Measurements from ENCODE around the gene CLSTN3.

The CLSTN3 gene

GRCh38 chr12:7160183-7160582, 30.0 kb downstream of the CLSTN3 start:
- no peak overlapping the region for H3K4me3 ChIP-seq (ENCODE audit: control insufficient read depth, low read depth, low read length)
- DNase-seq (ENCODE audit: low read depth), result no peak
- TF ChIP-seq, protein P1, sequence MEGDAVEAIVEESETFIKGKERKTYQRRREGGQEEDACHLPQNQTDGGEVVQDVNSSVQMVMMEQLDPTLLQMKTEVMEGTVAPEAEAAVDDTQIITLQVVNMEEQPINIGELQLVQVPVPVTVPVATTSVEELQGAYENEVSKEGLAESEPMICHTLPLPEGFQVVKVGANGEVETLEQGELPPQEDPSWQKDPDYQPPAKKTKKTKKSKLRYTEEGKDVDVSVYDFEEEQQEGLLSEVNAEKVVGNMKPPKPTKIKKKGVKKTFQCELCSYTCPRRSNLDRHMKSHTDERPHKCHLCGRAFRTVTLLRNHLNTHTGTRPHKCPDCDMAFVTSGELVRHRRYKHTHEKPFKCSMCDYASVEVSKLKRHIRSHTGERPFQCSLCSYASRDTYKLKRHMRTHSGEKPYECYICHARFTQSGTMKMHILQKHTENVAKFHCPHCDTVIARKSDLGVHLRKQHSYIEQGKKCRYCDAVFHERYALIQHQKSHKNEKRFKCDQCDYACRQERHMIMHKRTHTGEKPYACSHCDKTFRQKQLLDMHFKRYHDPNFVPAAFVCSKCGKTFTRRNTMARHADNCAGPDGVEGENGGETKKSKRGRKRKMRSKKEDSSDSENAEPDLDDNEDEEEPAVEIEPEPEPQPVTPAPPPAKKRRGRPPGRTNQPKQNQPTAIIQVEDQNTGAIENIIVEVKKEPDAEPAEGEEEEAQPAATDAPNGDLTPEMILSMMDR (conservative IDR thresholded peaks at IDR 0.05; ENCODE audit: control insufficient read depth, insufficient read depth, low read depth, low read length), result no peak

DNA sequence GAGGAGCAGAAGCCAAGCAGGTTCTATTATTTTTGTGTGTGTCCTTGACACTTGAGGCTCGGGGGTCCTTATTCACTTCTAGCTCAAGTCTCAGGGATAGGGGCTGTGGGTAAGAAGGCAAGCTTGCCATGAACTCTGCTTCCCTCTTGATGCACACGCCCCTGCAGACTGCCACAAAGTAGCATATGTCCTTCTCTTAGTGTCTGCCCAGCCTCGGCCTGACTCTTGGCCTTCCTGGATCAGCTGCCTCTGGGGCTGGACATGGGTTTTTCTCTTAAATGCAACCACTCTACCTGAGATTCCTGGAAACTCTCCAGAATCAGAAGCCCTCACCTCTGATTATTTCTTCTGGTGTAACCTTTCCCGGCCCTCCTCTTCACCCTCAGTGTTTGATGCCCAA, 31.2 kb downstream of the CLSTN3 start:
- H3K4me3 ChIP-seq (ENCODE audit: control insufficient read depth, low read depth, low read length), result no peak overlapping the region
- no peak for DNase-seq (ENCODE audit: low read depth)
- TF ChIP-seq, protein P1 (conservative IDR thresholded peaks at IDR 0.05; ENCODE audit: control insufficient read depth, insufficient read depth, low read depth, low read length), result no peak

GRCh38 chr12:7161811-7162210, 31.6 kb downstream of the CLSTN3 start:
- H3K4me3 ChIP-seq (ENCODE audit: control insufficient read depth, low read depth, low read length), result no peak overlapping the region
- peak; percentile 43 for DNase-seq (ENCODE audit: low read depth)

DNA sequence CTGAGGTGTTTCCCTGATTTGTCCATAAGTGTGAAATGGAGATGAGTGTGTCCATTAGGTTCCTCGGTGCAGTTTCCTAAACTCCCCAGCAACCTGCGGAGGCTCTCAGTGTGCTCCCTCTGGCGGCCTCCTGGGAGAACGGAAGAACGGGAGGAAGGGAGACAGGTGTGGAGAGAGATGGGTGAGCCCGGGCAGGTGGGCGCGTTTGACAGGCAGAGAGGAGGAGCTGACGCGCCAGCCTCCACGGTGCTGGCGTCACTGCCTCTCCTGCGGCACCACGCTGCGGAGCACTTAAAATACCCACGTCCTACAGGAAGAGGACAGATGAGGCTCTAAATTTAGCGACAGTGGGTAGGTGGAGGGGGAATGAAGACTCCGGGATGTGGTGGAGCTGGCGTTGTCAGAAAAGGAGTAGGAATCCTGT, 32.5 kb downstream of the CLSTN3 start:
- TF ChIP-seq, protein P1 (conservative IDR thresholded peaks at IDR 0.05; ENCODE audit: control insufficient read depth, insufficient read depth, low read depth, low read length), result peak; percentile 47
- no peak overlapping the region for H3K4me3 ChIP-seq (ENCODE audit: control insufficient read depth, low read depth, low read length)
- no peak for DNase-seq (ENCODE audit: low read depth)

More at GRCh38 chr12:7161811-7162210, 31.6 kb downstream of the CLSTN3 start:
- TF ChIP-seq, protein P1 (conservative IDR thresholded peaks at IDR 0.05; ENCODE audit: control insufficient read depth, insufficient read depth, low read depth, low read length), result no peak

DNA sequence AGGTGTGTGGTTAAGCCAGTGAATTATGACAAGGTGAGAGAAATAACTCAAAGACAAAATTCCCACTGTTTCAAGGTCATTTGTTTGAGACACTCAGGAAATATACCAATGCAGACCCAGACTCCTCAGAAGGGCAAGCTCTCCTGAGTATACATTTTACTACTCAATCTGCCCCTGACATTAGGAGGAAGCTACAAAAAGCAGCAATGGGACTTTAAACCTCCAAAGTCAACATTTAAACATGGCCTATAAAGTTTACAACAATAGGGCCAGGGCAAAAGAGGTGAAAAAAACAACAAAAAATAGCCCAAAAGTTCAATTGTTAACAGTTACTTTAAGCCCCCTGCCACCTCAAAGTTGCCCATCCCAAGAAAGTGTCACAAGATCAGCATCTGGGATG, 39.8 kb downstream of the CLSTN3 start:
- no peak overlapping the region for H3K4me3 ChIP-seq (ENCODE audit: control insufficient read depth, low read depth, low read length)
- no peak for DNase-seq (ENCODE audit: low read depth)
- TF ChIP-seq, protein P1 (conservative IDR thresholded peaks at IDR 0.05; ENCODE audit: control insufficient read depth, insufficient read depth, low read depth, low read length), result no peak

DNA sequence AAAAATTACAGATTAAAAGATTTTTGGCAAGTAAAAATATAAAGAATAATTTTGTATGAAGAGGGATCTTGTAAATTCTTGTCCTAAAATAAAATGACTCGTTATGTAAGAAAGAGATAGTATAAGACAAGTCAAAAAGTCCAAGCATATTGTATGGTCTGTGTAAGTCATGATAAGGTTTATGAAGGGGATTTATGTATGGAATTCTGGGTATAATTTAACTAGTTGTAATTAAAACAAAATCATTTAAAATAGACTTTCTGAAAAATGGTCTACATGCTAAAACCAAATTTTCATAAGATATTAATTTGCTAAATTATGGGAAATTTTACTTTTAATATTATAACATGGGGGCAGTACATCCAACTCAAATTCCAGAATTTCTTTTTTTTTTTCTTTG, 41.7 kb downstream of the CLSTN3 start:
- DNase-seq (ENCODE audit: low read depth), result no peak
- TF ChIP-seq, protein P1 (conservative IDR thresholded peaks at IDR 0.05; ENCODE audit: control insufficient read depth, insufficient read depth, low read depth, low read length), result no peak
- H3K4me3 ChIP-seq (ENCODE audit: control insufficient read depth, low read depth, low read length), result no peak overlapping the region

GRCh38 chr12:7175493-7175892, 45.3 kb downstream of the CLSTN3 start:
- TF ChIP-seq, protein P1 (conservative IDR thresholded peaks at IDR 0.05; ENCODE audit: control insufficient read depth, insufficient read depth, low read depth, low read length), result no peak
- no peak overlapping the region for H3K4me3 ChIP-seq (ENCODE audit: control insufficient read depth, low read depth, low read length)
- peak; percentile 74 for DNase-seq (ENCODE audit: low read depth)

Data from fibroblast of mammary gland (primary cell).